Measurements from ENCODE around the gene MISP.

Gene MISP

DNA sequence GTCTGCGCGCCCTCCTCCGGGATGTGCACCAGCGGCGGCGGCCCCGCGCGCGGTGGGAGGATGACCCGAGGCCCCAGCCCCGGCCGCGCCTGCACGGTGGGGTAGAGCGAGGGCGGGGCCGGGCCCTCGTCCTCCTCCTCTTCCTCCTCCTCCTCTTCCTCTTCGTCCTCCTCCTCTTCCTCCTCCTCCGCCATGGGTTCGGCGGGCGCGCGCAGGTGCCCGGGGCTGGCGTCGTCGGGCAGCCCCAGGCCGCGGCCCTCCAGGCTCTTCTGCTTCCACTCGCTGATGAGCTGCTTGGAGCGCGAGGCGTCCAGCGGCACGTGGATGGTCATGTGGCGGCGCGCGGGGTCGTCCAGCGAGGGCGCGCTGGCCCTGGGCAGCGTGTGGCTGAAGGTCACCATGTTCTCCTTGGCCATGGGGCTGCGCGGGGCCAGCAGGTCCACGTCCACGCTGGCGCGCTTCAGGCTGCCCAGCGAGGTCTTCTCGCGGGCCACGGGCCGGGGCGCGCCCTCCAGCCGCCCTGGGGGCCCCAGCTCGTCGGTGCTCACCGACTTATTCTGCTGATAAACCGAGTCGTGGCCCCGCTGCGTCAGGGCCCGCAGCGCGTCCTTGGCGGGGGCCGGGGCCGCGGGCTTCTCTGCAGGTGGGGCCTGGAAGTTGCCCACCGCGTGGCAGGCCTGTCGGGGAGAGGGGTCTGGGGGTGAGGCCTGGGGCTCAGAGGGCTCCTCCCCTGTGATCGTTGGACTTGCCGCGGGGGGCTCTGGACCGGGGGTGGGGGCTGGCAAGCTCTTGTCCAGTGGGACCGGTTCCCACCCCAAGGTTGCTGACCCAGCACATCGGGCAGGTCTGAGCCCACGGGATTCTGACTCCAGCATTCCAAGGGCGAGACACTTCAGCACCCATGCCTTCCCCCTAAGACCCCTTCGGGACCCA lies 62.6 kb downstream of the MISP start:
- DNase-seq, result no peak

All from activated T-cell treated with anti-CD3 and anti-CD28 coated beads, Interleukin-2, amount 50 U/mL, for 1 hour (primary cell).